ENCODE data around the gene ISOC2. TPM values are rescaled to one million over a fixed set of nuclear protein-coding genes. Genes with fewer than 3 reads are reported as not detected.
A peak's percentile ranks its signal among the peaks of the same experiment; 100 is the strongest.

The ISOC2 gene
- polyA plus RNA-seq, 3 donors = 14.8 to 20.2 (median 14.9) TPM

GRCh38 chr19:55433292-55433691, 28.1 kb downstream of the ISOC2 start:
- TF ChIP-seq CTCF (IDR thresholded peaks at IDR 0.05) = no peak
- Mint-ChIP-seq H3K27me3 (ENCODE audit: low read depth in 3 of 3) (peaks cover 21 to 36% (median 28%) of the 10 kb centered on the region in 3 donors), H3K9me3 (peaks cover 0 to 17% (median 10%) of the 10 kb centered on the region in 7 donors), H3K4me1 (no peaks in the 10 kb centered on the region), H3K4me3 (no peak overlapping the region), H3K27ac (no peak overlapping the region), H3K36me3 (no peaks in the 10 kb centered on the region)
- H3K36me3 ChIP-seq (replicated peaks in 1 of 2; ENCODE audit: control insufficient read depth in 1 of 2, insufficient read depth in 2 of 2, low read length in 2 of 2) = no peaks in the 10 kb centered on the region
- H2AFZ ChIP-seq (ENCODE audit: insufficient read depth, low read depth, low read length, poor library complexity, severe bottlenecking) = no peak overlapping the region
- H3K4me1 ChIP-seq (ENCODE audit: control insufficient read depth in 1 of 2, insufficient read depth in 2 of 2, low read length in 2 of 2) = no peaks in the 10 kb centered on the region
- H3K9me3 ChIP-seq (replicated peaks in 1 of 2; ENCODE audit: control insufficient read depth in 1 of 2, insufficient read depth in 1 of 2, low read length in 2 of 2) = peaks cover 0 to 13% of the 10 kb centered on the region in 2 donors
- intact Hi-C loops (cut with micrococcal nuclease) = no loop called here
- no peaks in the 10 kb centered on the region for H4K20me1 ChIP-seq (ENCODE audit: insufficient read depth, low read length)
- H3K79me2 ChIP-seq (ENCODE audit: insufficient read depth, low read length) = no peaks in the 10 kb centered on the region
- no peak overlapping the region for H3K4me2 ChIP-seq (replicated peaks; ENCODE audit: extremely low read depth, low read length, poor library complexity, severe bottlenecking)
- no peak overlapping the region for H3K4me3 ChIP-seq (replicated peaks in 1 of 3; ENCODE audit: low read depth in 2 of 3, low read length in 3 of 3)
- peaks cover 5 to 26% of the 10 kb centered on the region in 2 donors for H3K27me3 ChIP-seq (ENCODE audit: control insufficient read depth in 2 of 2, insufficient read depth in 2 of 2, low read length in 2 of 2)
- H3K27ac ChIP-seq (ENCODE audit: low read depth in 1 of 2, low read length in 2 of 2) = no peak overlapping the region
- no peak for DNase-seq
- 18% methylated on average over 48 of the region's 48 CpGs for WGBS (ENCODE audit: insufficient coverage)
- no peak overlapping the region for H3K9ac ChIP-seq (ENCODE audit: insufficient read depth, low read length, poor library complexity, severe bottlenecking)

DNA sequence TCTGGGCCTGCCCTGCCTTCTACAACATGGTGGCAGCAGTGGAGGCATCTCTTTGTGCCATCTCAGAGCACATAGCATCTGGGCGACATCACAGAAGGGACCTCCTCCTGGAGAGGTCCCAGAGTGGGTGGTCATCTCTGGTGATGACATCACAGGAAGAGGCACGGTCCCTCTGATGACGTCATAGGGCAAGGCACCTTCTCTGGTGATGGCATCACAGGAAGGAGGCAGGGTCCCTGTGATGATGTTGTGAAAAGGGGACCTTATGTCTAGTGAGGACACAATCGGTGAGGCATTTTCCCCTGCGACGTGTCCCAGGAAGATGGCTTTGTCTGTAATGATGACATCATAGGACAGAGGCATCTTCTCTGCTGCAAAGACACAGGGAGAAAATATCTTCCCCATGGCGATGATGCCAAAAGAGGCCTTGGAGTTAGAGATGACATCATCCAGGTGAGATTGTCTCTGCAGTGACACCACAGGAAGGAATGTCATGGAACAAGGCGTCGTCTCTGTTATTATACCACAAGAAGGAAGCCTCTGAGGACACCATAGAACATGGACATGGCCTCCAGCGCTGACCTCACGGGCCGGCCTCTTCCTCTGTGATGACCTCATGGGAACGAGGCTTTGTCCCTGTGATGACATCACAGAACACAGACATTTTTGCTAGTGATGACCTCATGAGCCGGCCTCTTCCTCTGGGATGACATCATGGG, 29.0 kb downstream of the ISOC2 start:
- Histone ChIP-seq H3K4me1 (ENCODE audit: control insufficient read depth in 1 of 2, insufficient read depth in 2 of 2, low read length in 2 of 2) (no peaks in the 10 kb centered on the region), H3K9me3 (replicated peaks in 1 of 2; ENCODE audit: control insufficient read depth in 1 of 2, insufficient read depth in 1 of 2, low read length in 2 of 2) (peaks cover 0 to 13% of the 10 kb centered on the region in 2 donors), H3K4me2 (replicated peaks; ENCODE audit: extremely low read depth, low read length, poor library complexity, severe bottlenecking) (no peak overlapping the region), H4K20me1 (ENCODE audit: insufficient read depth, low read length) (no peaks in the 10 kb centered on the region), H3K4me3 (replicated peaks in 1 of 3; ENCODE audit: low read depth in 2 of 3, low read length in 3 of 3) (no peak overlapping the region), H3K27ac (ENCODE audit: low read depth in 1 of 2, low read length in 2 of 2) (no peak overlapping the region), H3K9ac (ENCODE audit: insufficient read depth, low read length, poor library complexity, severe bottlenecking) (no peak overlapping the region), H3K79me2 (ENCODE audit: insufficient read depth, low read length) (no peaks in the 10 kb centered on the region), H3K27me3 (ENCODE audit: control insufficient read depth in 2 of 2, insufficient read depth in 2 of 2, low read length in 2 of 2) (peaks cover 5 to 25% of the 10 kb centered on the region in 2 donors), H2AFZ (ENCODE audit: insufficient read depth, low read depth, low read length, poor library complexity, severe bottlenecking) (no peak overlapping the region), H3K36me3 (replicated peaks in 1 of 2; ENCODE audit: control insufficient read depth in 1 of 2, insufficient read depth in 2 of 2, low read length in 2 of 2) (no peaks in the 10 kb centered on the region)
- H3K27ac Mint-ChIP-seq = no peak overlapping the region
- no peaks in the 10 kb centered on the region for H3K4me1 Mint-ChIP-seq
- WGBS (ENCODE audit: insufficient coverage) = 88% methylated on average over 13 of the region's 14 CpGs
- intact Hi-C loops (cut with micrococcal nuclease) = no loop called here
- H3K4me3 Mint-ChIP-seq = peak overlapping the region in 1 of 2 donors; percentile 55
- peaks cover 17 to 36% (median 30%) of the 10 kb centered on the region in 3 donors for H3K27me3 Mint-ChIP-seq (ENCODE audit: low read depth in 3 of 3)
- DNase-seq = no peak
- no peaks in the 10 kb centered on the region for H3K36me3 Mint-ChIP-seq
- TF ChIP-seq CTCF (IDR thresholded peaks at IDR 0.05) = no peak
- H3K9me3 Mint-ChIP-seq = peaks cover 0 to 16% (median 10%) of the 10 kb centered on the region in 7 donors
